ENCODE results near the gene MRGPRE. TPM values are rescaled to one million over a fixed set of nuclear protein-coding genes. Genes with fewer than 3 reads are reported as not detected.

The MRGPRE gene
- polyA plus RNA-seq, 2 of the 4 experiments (the other 2 are of a cell fraction) = not detected

DNA sequence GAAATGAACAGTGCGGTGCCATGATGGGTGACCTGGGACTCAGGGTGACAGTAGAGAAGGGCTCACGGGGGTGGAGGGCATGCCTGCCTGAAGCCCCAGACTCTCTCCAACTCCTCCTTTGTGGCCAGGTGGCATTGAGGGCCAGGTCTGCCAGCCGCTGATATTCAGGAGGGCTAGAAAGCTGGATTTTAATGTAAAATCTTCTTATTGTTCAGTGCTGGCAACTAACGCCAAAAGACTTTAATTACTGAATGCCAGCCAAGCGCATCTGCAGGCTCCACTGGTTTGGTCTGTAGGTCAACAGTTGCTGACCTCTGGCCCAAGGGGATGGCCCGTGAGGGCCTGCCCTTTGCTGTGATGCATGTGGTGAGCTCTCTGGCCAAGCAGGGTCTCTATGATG is 23.9 kb downstream of the MRGPRE start:
- Histone ChIP-seq H3K27ac (no peak overlapping the region), H3K4me3 (no peak overlapping the region), H3K4me2 (no peak overlapping the region), H3K9me3 (peaks cover 6% of the 10 kb centered on the region; the same call in 2 of the 3 replicates), H3K4me1 (no peaks in the 10 kb centered on the region; the same call in 2 of the 3 replicates)
- ATAC-seq (no peak), FAIRE-seq (no peak), DNase-seq (ENCODE audit: low read depth in 1 of 2, low spot score in 1 of 2) (no peak)
- TF ChIP-seq EHF (CRISPR knock-in tag; IDR thresholded peaks at IDR 0.05) = no peak
- TF ChIP-seq SMC3 (IDR thresholded peaks at IDR 0.05) = no peak
- TF ChIP-seq, protein P1, sequence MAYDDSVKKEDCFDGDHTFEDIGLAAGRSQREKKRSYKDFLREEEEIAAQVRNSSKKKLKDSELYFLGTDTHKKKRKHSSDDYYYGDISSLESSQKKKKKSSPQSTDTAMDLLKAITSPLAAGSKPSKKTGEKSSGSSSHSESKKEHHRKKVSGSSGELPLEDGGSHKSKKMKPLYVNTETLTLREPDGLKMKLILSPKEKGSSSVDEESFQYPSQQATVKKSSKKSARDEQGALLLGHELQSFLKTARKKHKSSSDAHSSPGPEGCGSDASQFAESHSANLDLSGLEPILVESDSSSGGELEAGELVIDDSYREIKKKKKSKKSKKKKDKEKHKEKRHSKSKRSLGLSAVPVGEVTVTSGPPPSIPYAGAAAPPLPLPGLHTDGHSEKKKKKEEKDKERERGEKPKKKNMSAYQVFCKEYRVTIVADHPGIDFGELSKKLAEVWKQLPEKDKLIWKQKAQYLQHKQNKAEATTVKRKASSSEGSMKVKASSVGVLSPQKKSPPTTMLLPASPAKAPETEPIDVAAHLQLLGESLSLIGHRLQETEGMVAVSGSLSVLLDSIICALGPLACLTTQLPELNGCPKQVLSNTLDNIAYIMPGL (CRISPR knock-in tag; IDR thresholded peaks at IDR 0.05; ENCODE audit: borderline replicate concordance) = no peak
- no peak for TF ChIP-seq PHF8 (IDR thresholded peaks at IDR 0.05; ENCODE audit: borderline replicate concordance, low read depth)
- TF ChIP-seq E2F6 (IDR thresholded peaks at IDR 0.05; ENCODE audit: borderline replicate concordance, low read depth) = no peak
- CTCF ChIA-PET = interaction anchor here (0.7 to 1.9 kb wide), 7 partner anchors 8 to 675 kb away, joined by 3 to 5 read pairs (median 3); no protein-coding TSS in a partner anchor
- POLR2A ChIA-PET = no interaction called here
- WGBS (ENCODE audit: missing lambda C conversion rate) = 55% methylated on average over 6 of the region's 6 CpGs

GRCh38 chr11:3207526-3208189 is 24.6 kb downstream of the MRGPRE start:
- CTCF ChIA-PET = interaction anchor here (0.5 to 1.9 kb wide), 7 partner anchors 9 to 277 kb away, joined by 3 to 5 read pairs (median 3); no protein-coding TSS in a partner anchor
- POLR2A ChIA-PET = no interaction called here
- no peak for TF ChIP-seq ZSCAN20 (CRISPR knock-in tag; IDR thresholded peaks at IDR 0.05)
- TF ChIP-seq, protein P2, sequence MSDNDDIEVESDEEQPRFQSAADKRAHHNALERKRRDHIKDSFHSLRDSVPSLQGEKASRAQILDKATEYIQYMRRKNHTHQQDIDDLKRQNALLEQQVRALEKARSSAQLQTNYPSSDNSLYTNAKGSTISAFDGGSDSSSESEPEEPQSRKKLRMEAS (IDR thresholded peaks at IDR 0.05) = no peak
- no peak for TF ChIP-seq FOXS1 (CRISPR knock-in tag; IDR thresholded peaks at IDR 0.05)
- TF ChIP-seq JUNB (IDR thresholded peaks at IDR 0.05) = no peak
- no peak for TF ChIP-seq FOSL2 (IDR thresholded peaks at IDR 0.05)
- no peak for TF ChIP-seq FOSL2 (CRISPR knock-in tag; IDR thresholded peaks at IDR 0.05)
- TF ChIP-seq RCOR1 (IDR thresholded peaks at IDR 0.05; ENCODE audit: low read depth, low read length) = no peak
- TF ChIP-seq NPAS2 (CRISPR knock-in tag; IDR thresholded peaks at IDR 0.05; ENCODE audit: borderline replicate concordance) = no peak
- no peak for TF ChIP-seq ZFP36 (IDR thresholded peaks at IDR 0.05; ENCODE audit: borderline replicate concordance, partially characterized antibody)
- TF ChIP-seq HOXA7 (CRISPR knock-in tag; IDR thresholded peaks at IDR 0.05) = no peak
- no peak for TF ChIP-seq RAD21 (conservative IDR thresholded peaks at IDR 0.05 in 1 of 2, IDR thresholded peaks at IDR 0.05 in 1 of 2)
- no peak for TF ChIP-seq PHF8 (IDR thresholded peaks at IDR 0.05; ENCODE audit: borderline replicate concordance, low read depth)
- no peak for TF ChIP-seq JUN (IDR thresholded peaks at IDR 0.05)
- no peak for TF ChIP-seq HEYL (CRISPR knock-in tag; IDR thresholded peaks at IDR 0.05)
- TF ChIP-seq EHF (CRISPR knock-in tag; IDR thresholded peaks at IDR 0.05) = no peak
- no peak for TF ChIP-seq ZC3H11A (IDR thresholded peaks at IDR 0.05)
- no peak for TF ChIP-seq POLR2AphosphoS2 (conservative IDR thresholded peaks at IDR 0.05; ENCODE audit: low read length)
- no peak for TF ChIP-seq RARB (CRISPR knock-in tag; IDR thresholded peaks at IDR 0.05)
- TF ChIP-seq BCL3 (IDR thresholded peaks at IDR 0.05) = no peak
- 11% methylated on average over 6 of the region's 8 CpGs for WGBS (ENCODE audit: missing lambda C conversion rate)
- no peak overlapping the region for H3K27ac ChIP-seq
- no peaks in the 10 kb centered on the region; the same call in 2 of the 3 replicates for H3K4me1 ChIP-seq
- no peak for ATAC-seq
- DNase-seq (ENCODE audit: low read depth in 1 of 2, low spot score in 1 of 2) = no peak
- peaks cover 6% of the 10 kb centered on the region; the same call in 2 of the 3 replicates for H3K9me3 ChIP-seq
- no peak overlapping the region for H3K4me2 ChIP-seq
- H3K4me3 ChIP-seq = no peak overlapping the region
- FAIRE-seq = no peak

Measured in A549 (cell line).